Germinal center (tissue), 1 donor: Measurements from ENCODE around the gene FOXD1.
"Not testable (repeated sequence)": the region's sequence is repeated elsewhere in the genome, so short reads cannot be mapped to it uniquely, and the experiment has no call there.

Source experiments
- DNase-seq: peaks from one replicate; pipeline ENCODE4 v3.0.0; 2012; ENCODE audit warnings: mixed read lengths, low spot score

FOXD1 gene

GRCh38 chr5:73464016-73464745, 15.6 kb upstream of the FOXD1 start:
- DNase-seq: no peak

DNA sequence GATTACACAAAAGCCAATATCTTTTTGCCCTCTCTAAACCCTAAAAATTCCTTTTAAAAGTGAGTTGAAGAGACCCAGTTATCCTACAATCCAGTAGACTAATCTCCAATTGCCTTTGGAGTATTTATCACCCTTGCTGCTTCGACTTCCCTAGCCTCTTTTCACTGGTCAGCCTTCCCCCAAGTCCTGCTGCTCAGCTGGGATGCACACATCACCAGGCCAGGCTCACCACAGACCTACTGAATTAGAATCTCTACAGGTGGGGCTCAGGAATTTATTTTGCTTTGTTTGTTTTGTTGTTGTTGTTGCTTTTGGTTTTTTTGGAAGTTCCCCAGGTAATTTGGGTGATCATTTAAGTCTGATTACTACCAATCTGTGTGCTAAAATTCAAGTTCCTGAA, 11.6 kb upstream of the FOXD1 start:
- DNase-seq: no peak

- DNase-seq: no peak
Observed at GRCh38 chr5:73459366-73459765, 10.8 kb upstream of the FOXD1 start.

DNA sequence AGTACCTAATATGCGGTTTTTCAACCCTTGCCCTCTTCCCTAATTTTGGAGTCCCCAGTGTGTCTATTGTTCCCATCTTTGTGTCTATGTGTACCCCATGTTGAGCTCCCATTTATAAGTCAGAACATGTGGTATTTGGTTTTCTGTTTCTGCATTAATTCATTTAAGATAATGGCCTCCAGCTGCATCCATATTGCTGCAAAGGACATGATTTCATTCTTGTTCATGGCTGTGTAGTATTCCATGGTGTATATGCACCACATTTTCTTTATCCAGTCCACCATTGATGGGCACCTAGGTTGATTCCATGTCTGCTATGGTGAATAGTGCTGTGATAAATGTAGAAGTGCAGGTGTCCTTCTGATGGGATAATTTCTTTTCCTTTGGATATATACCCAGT, 7.9 kb upstream of the FOXD1 start:
- not testable (repeated sequence) for DNase-seq

DNA sequence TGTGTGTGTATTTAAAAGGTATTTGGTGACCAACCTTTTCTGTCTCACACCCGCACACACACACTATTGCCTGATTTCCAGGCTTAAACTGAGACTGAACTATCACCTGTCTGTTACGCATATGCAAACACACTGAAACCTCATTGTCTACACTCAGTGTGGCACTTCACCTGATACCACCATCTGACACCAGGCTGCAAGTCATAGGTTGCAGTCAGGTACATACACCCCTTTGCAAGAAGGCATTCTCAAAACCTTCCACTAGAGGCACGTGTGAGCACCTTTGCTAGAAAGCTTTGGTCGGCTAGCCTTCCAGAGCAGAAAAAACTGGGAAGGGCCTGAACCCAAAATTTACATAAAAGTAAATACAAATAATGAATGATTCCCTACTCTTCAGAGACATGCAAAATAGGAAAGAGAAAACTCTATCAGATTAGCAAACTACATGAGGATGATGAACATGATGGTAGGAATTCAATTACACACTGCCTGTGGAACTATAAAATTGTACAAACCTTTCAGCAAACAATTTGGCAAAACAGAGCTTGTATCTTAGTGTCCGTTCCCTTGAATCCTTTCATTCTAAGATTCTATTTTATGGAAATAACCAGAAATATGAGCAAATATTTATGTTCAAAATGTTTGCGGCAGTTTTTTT, 5.9 kb upstream of the FOXD1 start:
- peak; percentile 29 for DNase-seq

- DNase-seq: no peak
Observed at GRCh38 chr5:73452215-73452614, 3.6 kb upstream of the FOXD1 start.

DNA sequence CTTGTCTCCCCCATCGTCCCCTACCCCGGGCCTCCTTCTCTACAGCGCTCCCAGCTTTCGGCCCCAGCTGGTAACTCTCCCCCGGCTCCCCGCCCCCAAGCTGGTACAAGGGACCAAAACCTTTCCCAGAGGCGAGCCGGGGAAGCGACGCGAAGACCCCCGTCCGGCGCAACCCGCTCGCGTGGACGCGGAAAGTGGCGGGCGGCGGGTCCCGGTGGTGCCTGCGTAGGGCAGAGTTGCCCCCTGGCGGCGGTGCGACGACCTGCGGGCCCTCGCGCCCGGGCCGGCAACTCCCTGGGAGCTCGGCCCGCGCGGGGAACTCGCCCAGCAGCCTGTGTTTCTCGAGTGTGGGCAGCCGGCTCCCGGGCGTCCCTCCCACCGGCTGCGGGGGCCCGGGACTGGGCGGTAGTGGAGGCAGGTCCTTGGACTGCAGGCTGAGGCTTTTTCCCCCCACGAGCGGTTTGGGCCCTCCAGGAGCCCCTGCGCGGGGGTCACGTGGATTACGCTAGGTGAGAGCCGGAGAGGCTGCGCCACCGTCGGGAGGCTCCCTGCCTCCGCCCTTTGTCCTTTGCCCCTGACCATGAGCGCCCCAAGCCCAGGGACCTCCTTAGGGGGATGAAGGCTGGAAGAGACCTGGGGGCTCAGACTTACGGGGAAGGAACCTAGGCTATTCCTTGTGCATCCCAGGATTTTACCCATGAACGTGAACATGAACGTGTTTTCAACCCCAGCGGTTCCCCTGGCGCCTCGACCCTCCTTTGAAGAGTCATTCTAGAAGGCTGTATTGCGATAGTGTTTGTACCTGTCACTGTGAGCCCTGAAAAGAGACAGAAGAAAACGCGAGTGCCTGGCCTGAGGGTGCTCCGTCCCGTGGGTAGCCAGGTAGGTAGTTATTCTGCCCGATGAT, 2.9 kb upstream of the FOXD1 start:
- peak; percentile 45 for DNase-seq

- DNase-seq: no peak
Observed at GRCh38 chr5:73450672-73451223, 2.2 kb upstream of the FOXD1 start.

- no peak for DNase-seq
Observed at GRCh38 chr5:73450137-73450536, 1.6 kb upstream of the FOXD1 start.

DNA sequence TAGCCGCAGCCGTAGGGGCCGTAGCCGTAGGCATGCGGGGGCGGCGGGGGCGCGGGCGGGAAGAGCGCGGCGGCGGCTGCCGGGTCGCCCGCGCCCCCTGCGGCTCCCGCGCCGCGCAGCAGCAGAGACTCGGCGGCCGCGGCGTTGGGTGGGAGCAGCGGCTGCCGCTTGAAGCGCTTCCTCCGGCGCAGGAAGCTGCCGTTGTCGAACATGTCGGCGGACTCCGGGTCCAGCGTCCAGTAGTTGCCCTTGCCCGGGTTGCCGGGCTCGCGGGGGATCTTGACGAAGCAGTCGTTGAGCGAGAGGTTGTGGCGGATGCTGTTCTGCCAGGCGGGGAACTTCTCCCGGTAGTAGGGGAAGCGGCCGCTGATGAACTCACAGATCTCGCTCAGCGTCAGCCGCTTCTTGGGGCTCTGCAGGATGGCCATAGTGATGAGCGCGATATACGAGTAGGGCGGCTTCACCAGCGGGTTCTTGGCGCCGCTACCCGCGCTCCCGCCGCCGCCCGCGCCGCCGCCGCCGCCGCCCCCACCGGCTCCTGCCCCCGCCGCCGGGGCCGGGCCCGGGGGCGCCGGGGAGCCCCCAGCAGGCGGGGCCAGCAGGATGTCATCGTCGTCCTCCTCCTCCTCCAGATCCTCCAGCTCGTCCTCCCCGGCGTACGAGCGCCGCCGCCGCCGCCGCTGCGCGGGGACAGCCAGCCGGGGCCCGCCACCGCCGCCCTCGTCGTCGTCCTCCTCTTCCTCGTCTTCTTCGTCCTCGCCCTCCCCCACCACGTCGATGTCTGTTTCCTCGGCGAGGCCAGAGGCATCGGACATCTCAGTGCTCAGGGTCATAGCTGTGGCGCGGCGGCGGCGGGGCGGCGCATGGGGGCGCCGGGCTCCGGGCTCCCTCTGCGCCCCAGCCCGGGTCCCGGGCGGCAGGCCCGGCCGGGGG, 781 bp downstream of the FOXD1 start:
- DNase-seq: peak; percentile 12

DNA sequence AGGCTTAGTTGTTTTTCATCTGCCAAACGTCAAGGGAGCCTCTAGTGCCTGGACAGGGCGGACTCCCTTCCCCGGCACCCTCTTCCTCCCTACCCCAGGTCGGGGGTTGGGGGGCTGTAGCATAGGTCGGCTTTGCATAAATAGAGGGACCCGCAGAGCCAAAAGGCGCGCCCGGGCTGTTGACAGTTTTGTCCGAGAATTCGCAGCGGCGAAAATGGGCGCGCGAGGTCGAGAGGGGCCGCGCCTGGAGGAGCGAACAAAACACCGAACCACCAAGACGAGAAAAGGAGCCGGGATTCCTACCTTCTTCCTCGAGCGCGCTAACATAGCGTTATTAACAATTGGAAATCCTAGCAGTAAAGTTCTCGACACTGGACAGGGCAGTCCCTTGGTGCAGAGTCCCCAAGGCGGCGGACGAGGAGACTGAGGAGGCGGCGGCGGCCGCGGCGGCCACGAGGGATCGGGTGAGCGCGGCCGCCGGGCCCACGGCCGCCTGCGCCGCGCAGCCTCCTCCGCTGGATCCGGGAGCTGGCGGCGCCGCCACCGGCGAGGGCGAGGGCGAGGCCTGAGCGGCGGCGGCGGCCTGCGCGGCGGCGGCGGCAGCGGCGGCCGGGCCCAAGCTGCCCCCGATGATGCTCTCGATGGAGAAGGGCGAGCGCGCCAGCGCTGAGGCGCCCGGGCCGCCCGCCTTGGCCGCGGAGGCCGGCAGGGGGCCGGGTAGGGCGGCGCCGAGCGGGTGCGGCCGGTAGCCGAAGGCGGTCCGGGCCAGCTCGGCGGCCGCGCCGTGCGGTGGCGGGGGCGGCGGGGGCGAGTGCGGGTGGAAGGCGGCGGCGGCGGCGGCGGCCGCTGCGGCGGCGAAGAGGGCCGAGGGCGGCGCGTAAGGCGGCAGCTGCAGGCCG, 1.7 kb downstream of the FOXD1 start:
- DNase-seq: peak; percentile 15

- no peak for DNase-seq
Observed at GRCh38 chr5:73445665-73446630, 2.6 kb downstream of the FOXD1 start.

GRCh38 chr5:73444499-73445438, 3.8 kb downstream of the FOXD1 start:
- no peak for DNase-seq

- DNase-seq: no peak
Observed at GRCh38 chr5:73443829-73444498, 4.6 kb downstream of the FOXD1 start.

- no peak for DNase-seq
Observed at GRCh38 chr5:73442996-73443627, 5.5 kb downstream of the FOXD1 start.

GRCh38 chr5:73442231-73442811, 6.3 kb downstream of the FOXD1 start:
- no peak for DNase-seq
